Thyroid gland (tissue), 4 donors: Measurements from ENCODE around the gene ZNF678.

Source experiments
- CTCF ChIP-seq, 6 experiments: fragments of 200-600 bp in 3 of 6; fragments of 450-650 bp in 3 of 6; sonication (generic) in 3 of 6; IDR thresholded peaks; one replicate each; pipeline ENCODE4 v1.5.1; 2016 to 2019; ENCODE audit warnings: antibody characterized with exemption in 6 of 6, mild to moderate bottlenecking in 2 of 6, inconsistent platforms in 1 of 6, moderate library complexity in 1 of 6
- POLR2A ChIP-seq, 2 donors: fragments of 450-650 bp; IDR thresholded peaks; one replicate each; pipeline ENCODE4 v1.6.1; 2017; ENCODE audit warnings: antibody characterized with exemption in 2 of 2, mild to moderate bottlenecking in 2 of 2, moderate library complexity in 1 of 2

- no peak for TF ChIP-seq CTCF (IDR thresholded peaks at IDR 0.05)
- no peak for TF ChIP-seq POLR2A (IDR thresholded peaks at IDR 0.05)
Measured at GRCh38 chr1:227560393-227561173, 2.8 kb upstream of the ZNF678 start.
